ENCODE results near the gene EPS15. TPM values are rescaled to one million over a fixed set of nuclear protein-coding genes. Genes with fewer than 3 reads are reported as not detected.

Gene EPS15
- total RNA-seq, 1 experiment from 2014 or later: 116 TPM

DNA sequence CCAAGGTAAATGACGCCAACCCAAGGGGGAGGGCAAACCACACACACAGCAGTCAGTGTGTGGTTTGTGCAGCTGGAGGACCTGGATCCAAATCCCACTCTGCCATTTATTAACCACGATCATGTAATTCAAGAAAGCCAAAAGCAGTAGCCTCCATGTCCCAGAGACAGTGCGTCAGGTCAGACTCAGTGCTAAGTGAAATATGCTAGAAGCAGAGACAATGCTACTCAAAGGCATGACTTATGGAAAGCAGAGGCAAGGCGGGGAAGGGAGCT is 202.3 kb downstream of the EPS15 start:
- Histone ChIP-seq H3K4me2 (ENCODE audit: low read depth, low read length, poor library complexity, severe bottlenecking) (no peak overlapping the region), H3K4me1 (ENCODE audit: low read length) (no peaks in the 10 kb centered on the region), H3K9ac (ENCODE audit: low read length) (no peak overlapping the region), H3K9me3 (ENCODE audit: low read length) (no peaks in the 10 kb centered on the region), H3K79me2 (ENCODE audit: low read length) (no peaks in the 10 kb centered on the region), H3K9me2 (replicated peaks; ENCODE audit: insufficient read depth, low read length) (no peaks in the 10 kb centered on the region), H2AFZ (ENCODE audit: low read length) (no peak overlapping the region), H3K27me3 (ENCODE audit: low read length) (no peaks in the 10 kb centered on the region), H3K27ac (ENCODE audit: low read length) (no peak overlapping the region), H3K36me3 (ENCODE audit: insufficient read depth, low read length) (no peaks in the 10 kb centered on the region), H3K4me3 (ENCODE audit: low read length) (no peak overlapping the region), H4K20me1 (ENCODE audit: insufficient read depth, low read depth, low read length) (no peaks in the 10 kb centered on the region)
- no peak for DNase-seq

DNA sequence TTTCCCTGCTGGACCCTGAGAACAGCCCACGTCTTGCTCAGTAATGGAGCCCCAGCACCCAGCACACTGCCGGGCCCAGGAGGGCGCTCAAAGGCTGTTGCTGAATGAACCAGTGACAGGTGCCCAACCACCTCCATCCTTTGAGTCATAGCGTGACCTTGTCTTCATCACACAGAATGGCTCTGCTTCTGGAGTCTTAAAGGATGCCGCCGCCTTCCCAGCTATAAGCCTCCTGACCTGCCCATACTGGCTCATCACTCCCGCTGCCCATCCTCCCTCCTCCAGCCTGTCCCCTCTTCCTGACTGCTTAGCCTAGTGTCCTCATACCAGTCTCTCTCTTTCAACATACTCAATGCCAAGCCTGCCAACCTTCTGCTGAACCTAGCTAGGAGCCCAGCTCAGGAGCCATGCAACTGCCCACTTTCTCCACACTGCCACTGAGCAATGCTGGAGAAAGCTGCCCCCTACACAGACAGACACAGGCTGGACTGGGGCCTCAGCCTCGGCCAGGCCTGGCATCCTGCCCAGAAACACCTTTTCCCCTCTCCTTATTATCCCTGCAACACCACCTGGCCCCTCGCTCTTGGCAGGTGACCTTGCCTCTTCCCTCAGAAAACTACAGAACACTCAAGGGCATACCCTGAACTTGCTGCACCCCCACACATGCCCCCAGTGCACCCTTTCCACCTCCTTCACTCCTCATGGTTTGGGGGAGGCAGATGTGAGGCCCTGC is 202.8 kb downstream of the EPS15 start:
- Histone ChIP-seq H3K4me1 (ENCODE audit: low read length) (peaks cover under 1% of the 10 kb centered on the region; the same call in 1 of the 2 replicates), H3K27me3 (ENCODE audit: low read length) (no peaks in the 10 kb centered on the region), H3K36me3 (ENCODE audit: insufficient read depth, low read length) (no peaks in the 10 kb centered on the region), H3K9me3 (ENCODE audit: low read length) (no peaks in the 10 kb centered on the region), H3K4me2 (ENCODE audit: low read depth, low read length, poor library complexity, severe bottlenecking) (no peak overlapping the region), H3K9me2 (replicated peaks; ENCODE audit: insufficient read depth, low read length) (no peaks in the 10 kb centered on the region), H3K27ac (ENCODE audit: low read length) (no peak overlapping the region), H3K9ac (ENCODE audit: low read length) (no peak overlapping the region), H3K4me3 (ENCODE audit: low read length) (no peak overlapping the region), H2AFZ (ENCODE audit: low read length) (no peak overlapping the region), H4K20me1 (ENCODE audit: insufficient read depth, low read depth, low read length) (no peaks in the 10 kb centered on the region), H3K79me2 (ENCODE audit: low read length) (no peaks in the 10 kb centered on the region)
- peak; percentile 55 for DNase-seq

DNA sequence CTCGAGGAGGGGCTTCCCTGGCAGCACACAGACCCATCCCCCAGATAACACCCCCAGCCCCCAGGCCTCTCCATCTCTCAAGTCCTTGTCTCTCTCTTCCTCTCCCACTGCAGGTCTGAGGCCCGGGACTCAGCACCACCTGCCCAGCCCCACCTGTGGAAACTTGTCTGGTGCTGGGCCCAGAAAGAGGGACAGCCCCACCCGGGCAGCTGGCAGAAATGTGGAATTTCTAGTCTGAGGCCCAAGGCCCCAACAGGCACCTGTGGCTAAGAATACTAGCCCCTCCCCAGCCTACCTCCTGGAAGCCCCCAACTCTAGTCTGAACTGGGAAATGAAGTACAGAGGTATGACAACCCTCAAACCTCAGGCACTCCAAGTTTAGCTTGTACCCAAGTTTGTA is 204.1 kb downstream of the EPS15 start:
- no peak overlapping the region for H3K27ac ChIP-seq (ENCODE audit: low read length)
- H3K36me3 ChIP-seq (ENCODE audit: insufficient read depth, low read length): no peaks in the 10 kb centered on the region
- H3K9me3 ChIP-seq (ENCODE audit: low read length): no peaks in the 10 kb centered on the region
- no peaks in the 10 kb centered on the region for H4K20me1 ChIP-seq (ENCODE audit: insufficient read depth, low read depth, low read length)
- H3K9me2 ChIP-seq (replicated peaks; ENCODE audit: insufficient read depth, low read length): no peaks in the 10 kb centered on the region
- H2AFZ ChIP-seq (ENCODE audit: low read length): no peak overlapping the region
- H3K27me3 ChIP-seq (ENCODE audit: low read length): no peaks in the 10 kb centered on the region
- H3K4me3 ChIP-seq (ENCODE audit: low read length): no peak overlapping the region
- no peaks in the 10 kb centered on the region for H3K79me2 ChIP-seq (ENCODE audit: low read length)
- no peak for DNase-seq
- H3K9ac ChIP-seq (ENCODE audit: low read length): no peak overlapping the region
- H3K4me2 ChIP-seq (ENCODE audit: low read depth, low read length, poor library complexity, severe bottlenecking): no peak overlapping the region
- H3K4me1 ChIP-seq (ENCODE audit: low read length): peaks cover 6% of the 10 kb centered on the region

DNA sequence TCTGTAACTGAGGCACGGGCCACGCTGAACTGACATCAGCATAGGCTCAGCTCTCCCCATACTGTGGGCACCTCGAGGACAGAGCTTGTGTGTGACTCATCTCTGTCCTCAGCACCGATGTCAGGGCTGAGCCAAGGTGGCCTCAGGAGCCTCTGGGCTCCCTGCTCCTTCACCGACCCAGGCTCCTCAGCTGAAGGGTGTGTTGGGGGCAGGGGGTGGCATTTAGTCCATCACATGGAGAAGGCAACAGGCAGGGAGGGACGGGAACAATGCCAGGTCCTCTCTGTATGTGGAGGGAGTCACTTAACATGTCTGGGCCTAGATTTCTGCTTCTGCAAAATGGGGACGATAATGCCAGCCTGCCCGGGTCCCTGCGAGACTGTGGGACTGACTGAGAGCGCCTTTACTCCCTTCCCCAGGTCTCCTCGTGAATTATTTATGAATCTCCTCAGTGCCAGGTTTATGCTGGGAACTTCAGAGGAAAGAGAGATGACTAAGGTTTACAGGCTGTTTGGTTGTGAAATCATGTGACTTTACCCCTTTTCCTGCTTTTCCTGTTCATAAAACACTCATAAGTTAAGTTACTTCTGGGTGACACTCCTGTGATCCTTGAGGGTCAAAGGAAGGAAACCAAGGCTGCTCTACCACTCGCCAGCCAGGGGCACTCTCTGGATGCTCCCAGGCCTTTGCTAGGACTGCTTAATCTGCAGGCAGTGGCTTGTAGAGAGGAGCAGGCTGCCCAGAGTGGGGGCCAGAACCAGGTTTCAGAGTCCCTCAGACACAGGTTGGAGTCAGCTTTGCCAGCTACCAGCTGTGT is 204.9 kb downstream of the EPS15 start:
- Histone ChIP-seq H3K9ac (ENCODE audit: low read length) (no peak overlapping the region), H3K36me3 (ENCODE audit: insufficient read depth, low read length) (no peaks in the 10 kb centered on the region), H3K79me2 (ENCODE audit: low read length) (no peaks in the 10 kb centered on the region), H4K20me1 (ENCODE audit: insufficient read depth, low read depth, low read length) (no peaks in the 10 kb centered on the region), H3K9me2 (replicated peaks; ENCODE audit: insufficient read depth, low read length) (no peaks in the 10 kb centered on the region), H3K27ac (ENCODE audit: low read length) (no peak overlapping the region), H3K4me3 (ENCODE audit: low read length) (no peak overlapping the region), H3K27me3 (ENCODE audit: low read length) (no peaks in the 10 kb centered on the region), H3K9me3 (ENCODE audit: low read length) (no peaks in the 10 kb centered on the region), H2AFZ (ENCODE audit: low read length) (no peak overlapping the region), H3K4me1 (ENCODE audit: low read length) (peaks cover 6% of the 10 kb centered on the region), H3K4me2 (ENCODE audit: low read depth, low read length, poor library complexity, severe bottlenecking) (no peak overlapping the region)
- no peak for DNase-seq

DNA sequence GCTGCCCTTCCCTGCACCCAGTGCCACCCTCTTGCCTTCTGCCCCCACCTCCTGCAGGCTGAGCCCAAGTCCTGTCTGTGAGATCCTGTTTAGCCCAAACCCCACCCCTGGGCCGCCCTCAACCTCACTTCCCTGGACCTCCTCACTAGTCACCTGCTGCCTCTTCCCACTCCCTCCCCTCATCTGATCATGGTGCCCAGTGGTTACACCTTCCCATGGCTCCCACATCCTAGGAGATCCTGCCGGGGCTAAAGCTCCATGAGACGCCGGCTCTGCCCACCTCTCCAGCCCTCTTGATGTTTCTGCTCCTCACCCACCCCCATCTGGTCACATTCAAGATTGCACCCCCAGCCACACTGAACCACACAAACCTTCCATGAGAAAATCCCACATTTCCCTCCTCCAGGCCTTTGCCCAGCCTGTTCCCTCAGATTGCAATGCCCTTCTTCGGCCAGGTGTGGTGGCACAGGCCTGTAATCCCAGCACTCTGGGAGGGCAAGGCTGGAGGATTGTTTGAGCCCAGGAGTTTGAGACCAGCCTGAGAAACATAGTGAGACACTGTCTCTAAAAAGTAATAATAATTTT is 205.7 kb downstream of the EPS15 start:
- Histone ChIP-seq H3K4me1 (ENCODE audit: low read length) (peaks cover 6% of the 10 kb centered on the region), H3K79me2 (ENCODE audit: low read length) (no peaks in the 10 kb centered on the region), H3K9ac (ENCODE audit: low read length) (no peak overlapping the region), H3K9me3 (ENCODE audit: low read length) (no peaks in the 10 kb centered on the region), H2AFZ (ENCODE audit: low read length) (no peak overlapping the region), H3K36me3 (ENCODE audit: insufficient read depth, low read length) (no peaks in the 10 kb centered on the region), H4K20me1 (ENCODE audit: insufficient read depth, low read depth, low read length) (no peaks in the 10 kb centered on the region), H3K27ac (ENCODE audit: low read length) (no peak overlapping the region), H3K27me3 (ENCODE audit: low read length) (no peaks in the 10 kb centered on the region), H3K9me2 (replicated peaks; ENCODE audit: insufficient read depth, low read length) (no peaks in the 10 kb centered on the region), H3K4me3 (ENCODE audit: low read length) (no peak overlapping the region), H3K4me2 (ENCODE audit: low read depth, low read length, poor library complexity, severe bottlenecking) (no peak overlapping the region)
- DNase-seq: no peak

DNA sequence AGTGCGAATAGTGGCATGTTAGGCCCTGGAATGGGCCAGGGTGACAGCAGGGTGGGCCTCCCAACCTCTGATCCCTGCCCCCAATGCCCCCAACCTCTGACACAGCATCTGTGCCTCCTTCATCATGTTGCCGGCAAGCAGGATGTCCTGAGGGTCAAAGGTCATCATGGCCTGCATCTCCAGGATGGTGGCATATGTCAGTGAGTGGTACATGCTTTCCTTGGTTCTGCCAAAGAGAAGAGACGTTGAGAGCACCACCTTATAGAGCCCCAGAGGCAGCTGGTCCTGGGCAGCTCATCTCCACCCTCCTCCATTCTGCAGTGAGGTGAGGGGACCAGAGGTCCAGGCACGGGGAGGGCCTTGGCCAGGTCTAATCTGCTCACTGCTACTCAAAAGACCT is 206.3 kb downstream of the EPS15 start:
- H3K9ac ChIP-seq (ENCODE audit: low read length): no peak overlapping the region

DNA sequence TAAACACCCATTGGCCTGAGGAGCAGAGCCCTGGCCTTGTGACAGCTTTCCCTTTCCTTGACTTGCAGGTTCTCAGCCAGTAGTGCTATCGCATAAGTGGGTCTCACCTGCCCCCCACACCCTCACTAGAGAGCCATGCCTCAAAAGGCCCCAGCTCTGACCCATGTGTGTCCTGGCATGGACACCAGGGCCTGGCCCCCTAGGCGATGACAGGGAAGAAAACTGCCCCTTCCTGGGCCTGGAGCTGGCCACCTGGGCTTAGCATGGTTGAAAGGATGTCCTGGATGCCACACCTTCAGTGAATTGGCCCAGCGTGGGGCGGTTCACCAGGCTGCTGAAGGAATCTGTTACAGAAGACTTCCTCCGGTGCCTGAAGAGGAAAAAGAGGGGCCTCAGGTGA is 207.2 kb downstream of the EPS15 start:
- Histone ChIP-seq H3K27me3 (ENCODE audit: low read length) (no peaks in the 10 kb centered on the region), H3K27ac (ENCODE audit: low read length) (no peak overlapping the region), H3K9me2 (replicated peaks; ENCODE audit: insufficient read depth, low read length) (no peaks in the 10 kb centered on the region), H3K4me3 (ENCODE audit: low read length) (no peak overlapping the region), H3K79me2 (ENCODE audit: low read length) (no peaks in the 10 kb centered on the region), H3K4me1 (ENCODE audit: low read length) (peaks cover 6% of the 10 kb centered on the region), H3K9me3 (ENCODE audit: low read length) (no peaks in the 10 kb centered on the region), H3K9ac (ENCODE audit: low read length) (no peak overlapping the region), H3K36me3 (ENCODE audit: insufficient read depth, low read length) (no peaks in the 10 kb centered on the region), H4K20me1 (ENCODE audit: insufficient read depth, low read depth, low read length) (no peaks in the 10 kb centered on the region), H2AFZ (ENCODE audit: low read length) (no peak overlapping the region), H3K4me2 (ENCODE audit: low read depth, low read length, poor library complexity, severe bottlenecking) (no peak overlapping the region)
- DNase-seq: no peak

More for the DNA sequence above, 206.3 kb downstream of the EPS15 start:
- Histone ChIP-seq H4K20me1 (ENCODE audit: insufficient read depth, low read depth, low read length) (no peaks in the 10 kb centered on the region), H3K27me3 (ENCODE audit: low read length) (no peaks in the 10 kb centered on the region), H3K36me3 (ENCODE audit: insufficient read depth, low read length) (no peaks in the 10 kb centered on the region), H3K79me2 (ENCODE audit: low read length) (no peaks in the 10 kb centered on the region), H2AFZ (ENCODE audit: low read length) (no peak overlapping the region), H3K27ac (ENCODE audit: low read length) (no peak overlapping the region), H3K4me1 (ENCODE audit: low read length) (peaks cover 6% of the 10 kb centered on the region), H3K9me3 (ENCODE audit: low read length) (no peaks in the 10 kb centered on the region), H3K4me2 (ENCODE audit: low read depth, low read length, poor library complexity, severe bottlenecking) (no peak overlapping the region), H3K9me2 (replicated peaks; ENCODE audit: insufficient read depth, low read length) (no peaks in the 10 kb centered on the region), H3K4me3 (ENCODE audit: low read length) (no peak overlapping the region)
- no peak for DNase-seq

DNA sequence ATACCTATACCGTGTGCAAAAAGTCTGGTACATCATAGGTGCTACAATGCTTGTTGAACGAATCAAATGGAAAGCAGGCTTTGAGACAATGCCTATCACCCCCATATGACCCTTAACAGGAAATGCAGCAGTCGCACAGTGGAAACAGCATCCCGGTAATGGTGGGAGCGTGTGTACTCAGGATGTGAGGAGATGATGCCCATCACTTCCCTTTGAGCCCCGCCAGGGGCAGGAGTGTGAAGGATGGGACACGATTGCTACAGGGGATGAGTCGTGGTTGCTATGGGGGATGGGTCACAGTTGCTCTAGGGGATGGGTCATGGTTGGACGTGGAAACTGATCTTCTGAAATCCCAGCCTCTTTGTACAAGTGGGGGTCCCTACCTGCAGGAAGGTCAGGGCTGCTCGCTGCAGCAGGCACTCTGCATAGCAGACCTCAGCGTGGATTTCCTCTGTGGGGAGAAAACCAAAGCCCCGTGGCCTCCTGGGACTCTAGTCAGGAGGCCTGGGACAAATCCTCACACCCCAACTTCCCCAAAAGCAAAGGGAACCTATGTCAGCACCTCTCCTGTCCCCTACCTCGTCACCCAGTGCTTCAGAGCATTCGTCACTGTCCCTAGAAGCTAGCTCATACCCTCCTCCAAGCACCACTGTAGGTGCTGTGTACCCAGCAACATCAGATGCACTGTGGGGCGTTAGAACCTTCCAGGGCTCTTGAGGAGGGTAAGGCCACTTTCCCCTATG is 208.0 kb downstream of the EPS15 start:
- no peak overlapping the region for H3K4me2 ChIP-seq (ENCODE audit: low read depth, low read length, poor library complexity, severe bottlenecking)
- DNase-seq: no peak
- no peak overlapping the region for H3K4me3 ChIP-seq (ENCODE audit: low read length)
- H4K20me1 ChIP-seq (ENCODE audit: insufficient read depth, low read depth, low read length): no peaks in the 10 kb centered on the region
- no peaks in the 10 kb centered on the region for H3K27me3 ChIP-seq (ENCODE audit: low read length)
- no peaks in the 10 kb centered on the region for H3K36me3 ChIP-seq (ENCODE audit: insufficient read depth, low read length)
- H2AFZ ChIP-seq (ENCODE audit: low read length): no peak overlapping the region
- peaks cover 6% of the 10 kb centered on the region for H3K4me1 ChIP-seq (ENCODE audit: low read length)
- H3K9me3 ChIP-seq (ENCODE audit: low read length): no peaks in the 10 kb centered on the region
- no peaks in the 10 kb centered on the region for H3K9me2 ChIP-seq (replicated peaks; ENCODE audit: insufficient read depth, low read length)
- no peaks in the 10 kb centered on the region for H3K79me2 ChIP-seq (ENCODE audit: low read length)
- H3K27ac ChIP-seq (ENCODE audit: low read length): no peak overlapping the region
- H3K9ac ChIP-seq (ENCODE audit: low read length): no peak overlapping the region
